ENCODE data around the gene IGF1. TPM values are rescaled to one million over a fixed set of nuclear protein-coding genes. Genes with fewer than 3 reads are reported as not detected.

The IGF1 gene
- total and polyA plus RNA-seq, 9 of the 15 experiments (the other 6 are each of a cell fraction or from before 2014, with no cell fraction given) = 3.7 to 13.9 (median 4.5) TPM

DNA sequence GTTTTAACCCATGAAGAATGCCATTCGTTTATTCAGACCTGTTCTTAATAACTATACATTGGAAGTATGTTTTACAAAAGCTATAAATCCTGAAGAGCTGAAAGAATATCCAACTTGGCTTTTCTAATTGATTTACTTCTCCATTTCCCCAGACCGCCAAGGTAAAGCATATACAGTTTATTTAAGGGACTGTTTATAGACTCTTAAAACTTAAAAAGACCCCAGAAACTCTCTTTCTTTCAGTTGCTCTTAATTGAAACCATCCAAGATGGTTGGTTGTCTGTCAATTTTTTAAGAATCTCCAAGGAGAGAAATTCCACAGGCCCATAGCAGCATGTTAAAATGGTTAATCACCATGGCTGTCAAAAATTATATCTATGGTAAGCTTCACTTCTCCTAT is 8.8 kb downstream of the IGF1 start:
- Histone ChIP-seq H3K27ac (ENCODE audit: extremely low read depth, low read depth, low read length) (no peak overlapping the region), H3K9me3 (replicated peaks; ENCODE audit: control insufficient read depth, insufficient read depth, low read depth, low read length) (no peaks in the 10 kb centered on the region), H2AFZ (ENCODE audit: low read depth, low read length) (no peak overlapping the region), H4K20me1 (replicated peaks; ENCODE audit: control insufficient read depth, insufficient read depth, low read length) (no peaks in the 10 kb centered on the region), H3K4me1 (replicated peaks in 1 of 2; ENCODE audit: control insufficient read depth in 2 of 2, insufficient read depth in 2 of 2, low read length in 2 of 2) (peaks cover 4 to 24% of the 10 kb centered on the region in 2 experiments; a peak in 4 of 5 replicates), H3K9ac (ENCODE audit: insufficient read depth in 1 of 2, low read depth in 2 of 2, low read length in 2 of 2) (no peak overlapping the region), H3K4me3 (no peak overlapping the region), H3K9me1 (ENCODE audit: control insufficient read depth, insufficient read depth, low read length) (no peaks in the 10 kb centered on the region), H3K36me3 (ENCODE audit: control insufficient read depth, insufficient read depth, low read length) (0 out of 3 replicates have a peak, but pooled peaks cover 3% of the 10 kb centered on the region), H3K79me2 (ENCODE audit: control insufficient read depth, insufficient read depth, low read length) (no peaks in the 10 kb centered on the region), H3K27me3 (ENCODE audit: control insufficient read depth in 2 of 2, insufficient read depth in 2 of 2, low read length in 2 of 2) (no peaks in the 10 kb centered on the region), H3K4me2 (ENCODE audit: insufficient read depth, low read length) (no peak overlapping the region)
- DNase-seq (ENCODE audit: extremely low read depth in 1 of 4, low spot score in 3 of 4) = no peak
- no TSS peak for BruUV-seq (replicated peaks)
- 38% methylated on average over 2 of the region's 2 CpGs for WGBS (ENCODE audit: insufficient coverage, low coverage, missing lambda C conversion rate)
- in situ Hi-C loops (cut with MboI) (no loop called here), intact Hi-C loops (cut with micrococcal nuclease) (no loop called here)
- ChIA-PET CTCF (ENCODE audit: low intra/inter-chr PET ratio) (no interaction called here), POLR2A (interaction anchor here (1.3 kb wide), 1 partner anchor 18 kb away, joined by 4 read pairs; no protein-coding TSS in a partner anchor)
- no peak for FAIRE-seq
- no peak for ATAC-seq
- TF ChIP-seq, protein P1, sequence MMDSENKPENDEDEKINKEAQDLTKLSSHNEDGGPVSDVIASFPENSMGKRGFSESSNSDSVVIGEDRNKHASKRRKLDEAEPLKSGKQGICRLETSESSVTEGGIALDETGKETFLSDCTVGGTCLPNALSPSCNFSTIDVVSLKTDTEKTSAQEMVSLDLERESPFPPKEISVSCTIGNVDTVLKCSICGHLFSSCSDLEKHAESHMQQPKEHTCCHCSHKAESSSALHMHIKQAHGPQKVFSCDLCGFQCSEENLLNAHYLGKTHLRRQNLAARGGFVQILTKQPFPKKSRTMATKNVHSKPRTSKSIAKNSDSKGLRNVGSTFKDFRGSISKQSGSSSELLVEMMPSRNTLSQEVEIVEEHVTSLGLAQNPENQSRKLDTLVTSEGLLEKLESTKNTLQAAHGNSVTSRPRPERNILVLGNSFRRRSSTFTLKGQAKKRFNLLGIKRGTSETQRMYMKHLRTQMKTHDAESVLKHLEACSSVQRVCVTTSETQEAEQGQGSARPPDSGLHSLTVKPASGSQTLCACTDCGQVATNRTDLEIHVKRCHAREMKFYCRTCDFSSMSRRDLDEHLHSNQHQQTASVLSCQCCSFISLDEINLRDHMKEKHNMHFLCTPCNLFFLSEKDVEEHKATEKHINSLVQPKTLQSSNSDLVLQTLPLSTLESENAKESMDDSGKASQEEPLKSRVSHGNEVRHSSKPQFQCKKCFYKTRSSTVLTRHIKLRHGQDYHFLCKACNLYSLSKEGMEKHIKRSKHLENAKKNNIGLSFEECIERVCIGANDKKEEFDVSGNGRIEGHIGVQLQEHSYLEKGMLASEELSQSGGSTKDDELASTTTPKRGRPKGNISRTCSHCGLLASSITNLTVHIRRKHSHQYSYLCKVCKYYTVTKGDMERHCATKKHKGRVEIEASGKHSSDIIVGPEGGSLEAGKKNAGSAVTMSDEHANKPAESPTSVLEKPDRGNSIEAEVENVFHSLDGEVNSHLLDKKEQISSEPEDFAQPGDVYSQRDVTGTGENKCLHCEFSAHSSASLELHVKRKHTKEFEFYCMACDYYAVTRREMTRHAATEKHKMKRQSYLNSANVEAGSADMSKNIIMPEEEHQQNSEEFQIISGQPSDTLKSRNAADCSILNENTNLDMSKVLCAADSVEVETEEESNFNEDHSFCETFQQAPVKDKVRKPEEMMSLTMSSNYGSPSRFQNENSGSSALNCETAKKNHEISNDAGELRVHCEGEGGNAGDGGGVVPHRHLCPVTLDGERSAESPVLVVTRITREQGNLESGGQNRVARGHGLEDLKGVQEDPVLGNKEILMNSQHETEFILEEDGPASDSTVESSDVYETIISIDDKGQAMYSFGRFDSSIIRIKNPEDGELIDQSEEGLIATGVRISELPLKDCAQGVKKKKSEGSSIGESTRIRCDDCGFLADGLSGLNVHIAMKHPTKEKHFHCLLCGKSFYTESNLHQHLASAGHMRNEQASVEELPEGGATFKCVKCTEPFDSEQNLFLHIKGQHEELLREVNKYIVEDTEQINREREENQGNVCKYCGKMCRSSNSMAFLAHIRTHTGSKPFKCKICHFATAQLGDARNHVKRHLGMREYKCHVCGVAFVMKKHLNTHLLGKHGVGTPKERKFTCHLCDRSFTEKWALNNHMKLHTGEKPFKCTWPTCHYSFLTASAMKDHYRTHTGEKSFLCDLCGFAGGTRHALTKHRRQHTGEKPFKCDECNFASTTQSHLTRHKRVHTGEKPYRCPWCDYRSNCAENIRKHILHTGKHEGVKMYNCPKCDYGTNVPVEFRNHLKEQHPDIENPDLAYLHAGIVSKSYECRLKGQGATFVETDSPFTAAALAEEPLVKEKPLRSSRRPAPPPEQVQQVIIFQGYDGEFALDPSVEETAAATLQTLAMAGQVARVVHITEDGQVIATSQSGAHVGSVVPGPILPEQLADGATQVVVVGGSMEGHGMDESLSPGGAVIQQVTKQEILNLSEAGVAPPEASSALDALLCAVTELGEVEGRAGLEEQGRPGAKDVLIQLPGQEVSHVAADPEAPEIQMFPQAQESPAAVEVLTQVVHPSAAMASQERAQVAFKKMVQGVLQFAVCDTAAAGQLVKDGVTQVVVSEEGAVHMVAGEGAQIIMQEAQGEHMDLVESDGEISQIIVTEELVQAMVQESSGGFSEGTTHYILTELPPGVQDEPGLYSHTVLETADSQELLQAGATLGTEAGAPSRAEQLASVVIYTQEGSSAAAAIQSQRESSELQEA (IDR thresholded peaks at IDR 0.05; ENCODE audit: low read depth) = no peak
- TF ChIP-seq ZC3H4 (CRISPR knock-in tag; IDR thresholded peaks at IDR 0.05; ENCODE audit: borderline replicate concordance) = no peak
- TF ChIP-seq FOXA1 (IDR thresholded peaks at IDR 0.05; ENCODE audit: borderline replicate concordance) = no peak
- no peak for TF ChIP-seq ZNF224 (CRISPR knock-in tag; IDR thresholded peaks at IDR 0.05)
- TF ChIP-seq HLTF (IDR thresholded peaks at IDR 0.05) = no peak
- TF ChIP-seq, protein P2, sequence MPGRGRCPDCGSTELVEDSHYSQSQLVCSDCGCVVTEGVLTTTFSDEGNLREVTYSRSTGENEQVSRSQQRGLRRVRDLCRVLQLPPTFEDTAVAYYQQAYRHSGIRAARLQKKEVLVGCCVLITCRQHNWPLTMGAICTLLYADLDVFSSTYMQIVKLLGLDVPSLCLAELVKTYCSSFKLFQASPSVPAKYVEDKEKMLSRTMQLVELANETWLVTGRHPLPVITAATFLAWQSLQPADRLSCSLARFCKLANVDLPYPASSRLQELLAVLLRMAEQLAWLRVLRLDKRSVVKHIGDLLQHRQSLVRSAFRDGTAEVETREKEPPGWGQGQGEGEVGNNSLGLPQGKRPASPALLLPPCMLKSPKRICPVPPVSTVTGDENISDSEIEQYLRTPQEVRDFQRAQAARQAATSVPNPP (IDR thresholded peaks at IDR 0.05; ENCODE audit: borderline replicate concordance, insufficient read depth, insufficient read length) = no peak
- no peak for TF ChIP-seq ZNF12 (CRISPR knock-in tag; IDR thresholded peaks at IDR 0.05)
- TF ChIP-seq FOSL1 (tag; conservative IDR thresholded peaks at IDR 0.05) = no peak
- TF ChIP-seq SMAD4 (CRISPR knock-in tag; conservative IDR thresholded peaks at IDR 0.05) = no peak
- no peak for TF ChIP-seq ZNF316 (IDR thresholded peaks at IDR 0.05)
- no peak for TF ChIP-seq C11orf30 (IDR thresholded peaks at IDR 0.05; ENCODE audit: low read depth)
- TF ChIP-seq, protein P3, sequence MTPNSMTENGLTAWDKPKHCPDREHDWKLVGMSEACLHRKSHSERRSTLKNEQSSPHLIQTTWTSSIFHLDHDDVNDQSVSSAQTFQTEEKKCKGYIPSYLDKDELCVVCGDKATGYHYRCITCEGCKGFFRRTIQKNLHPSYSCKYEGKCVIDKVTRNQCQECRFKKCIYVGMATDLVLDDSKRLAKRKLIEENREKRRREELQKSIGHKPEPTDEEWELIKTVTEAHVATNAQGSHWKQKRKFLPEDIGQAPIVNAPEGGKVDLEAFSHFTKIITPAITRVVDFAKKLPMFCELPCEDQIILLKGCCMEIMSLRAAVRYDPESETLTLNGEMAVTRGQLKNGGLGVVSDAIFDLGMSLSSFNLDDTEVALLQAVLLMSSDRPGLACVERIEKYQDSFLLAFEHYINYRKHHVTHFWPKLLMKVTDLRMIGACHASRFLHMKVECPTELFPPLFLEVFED (CRISPR knock-in tag; conservative IDR thresholded peaks at IDR 0.05) = no peak
- TF ChIP-seq ZBTB8A (IDR thresholded peaks at IDR 0.05; ENCODE audit: partially characterized antibody) = no peak
- no peak for TF ChIP-seq SRSF3 (IDR thresholded peaks at IDR 0.05; ENCODE audit: insufficient read depth, low read length)

Measured in K562 (cell line).